Progenitor cell of endocrine pancreas (in vitro differentiated cells): ENCODE results near the gene ZFAND3. TPM values are rescaled to one million over a fixed set of nuclear protein-coding genes. Genes with fewer than 3 reads are reported as not detected.

Source experiments
- DNase-seq: peaks from one replicate; pipeline ENCODE4 v3.0.0; 2021; ENCODE audit warnings: low spot score; ENCODE audit not compliant: unreplicated experiment
- H3K27ac Mint-ChIP-seq: 2 replicates; pipeline ENCODE4 v1.8.0; 2021; ENCODE audit warnings: mild to moderate bottlenecking, moderate library complexity, mixed read lengths
- H3K27me3 Mint-ChIP-seq: 2 replicates; pipeline ENCODE4 v1.8.0; 2021; ENCODE audit warnings: mixed read lengths
- H3K36me3 Mint-ChIP-seq: 2 replicates; pipeline ENCODE4 v1.8.0; 2022; ENCODE audit warnings: mixed read lengths; ENCODE audit not compliant: insufficient read depth
- H3K4me1 Mint-ChIP-seq: 2 replicates; pipeline ENCODE4 v1.8.0; 2021; ENCODE audit warnings: low read depth, mixed read lengths
- H3K4me3 Mint-ChIP-seq: 2 replicates; pipeline ENCODE4 v1.8.0; 2021; ENCODE audit warnings: low read depth, mild to moderate bottlenecking, moderate library complexity, mixed read lengths
- H3K9me3 Mint-ChIP-seq: 2 replicates; pipeline ENCODE4 v1.8.0; 2021; ENCODE audit warnings: low read depth, mixed read lengths
- total RNA-seq: library from RNA; stranded (reverse); gene quantifications from 2 replicates; pipeline ENCODE4 v1.2.1, GENCODE V29; 2021
- TF ChIP-seq, protein P1 (sequence below): fragments of 200-600 bp; sonication (generic); IDR thresholded peaks from one replicate; pipeline ENCODE4 v1.5.0; 2021; ENCODE audit warnings: antibody characterized with exemption, mild to moderate bottlenecking; ENCODE audit not compliant: unreplicated experiment

ZFAND3 gene
- total RNA-seq, 1 donor from 2014 or later, result 102 TPM

DNA sequence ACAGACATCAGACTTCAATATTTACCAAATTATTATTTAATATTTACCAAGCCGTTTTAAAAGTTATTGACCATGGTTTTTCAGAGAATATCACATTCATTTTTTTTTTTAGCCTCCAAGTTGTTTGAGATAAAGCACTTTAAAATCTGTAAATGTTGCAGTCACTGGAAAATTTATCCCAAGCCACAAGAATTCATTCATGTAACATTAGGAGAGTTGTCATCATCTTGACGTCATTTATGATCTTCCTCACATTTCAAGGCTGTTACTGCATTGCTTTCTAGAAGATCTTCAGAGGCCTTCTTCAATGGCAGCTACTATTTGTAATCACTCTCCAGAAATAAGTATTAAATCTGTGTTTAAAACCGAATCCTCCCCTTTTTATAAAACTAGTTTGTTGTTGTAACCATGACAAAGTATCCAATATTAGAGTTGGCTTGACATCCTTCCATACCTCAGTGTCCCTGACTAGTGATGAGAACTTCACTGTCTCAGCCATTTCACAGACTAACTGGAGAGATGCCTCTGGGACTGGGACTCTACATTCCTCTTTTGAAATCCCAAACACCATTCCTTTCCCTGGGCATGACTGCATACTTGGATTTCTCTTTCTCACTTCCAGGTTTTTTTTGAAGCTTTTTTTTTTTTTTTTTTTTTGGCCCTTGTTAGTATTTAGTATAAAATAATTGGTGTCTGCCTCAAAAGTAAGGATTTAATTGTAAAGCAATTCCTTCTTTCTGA, 100.1 kb downstream of the ZFAND3 start:
- Mint-ChIP-seq H3K36me3 (peaks cover 2% of the 10 kb centered on the region), H3K27ac (no peak overlapping the region)

GRCh38 chr6:37920667-37921066, 101.1 kb downstream of the ZFAND3 start:
- H3K27me3 Mint-ChIP-seq, result no peaks in the 10 kb centered on the region
- DNase-seq, result no peak

More for the DNA sequence above, 100.1 kb downstream of the ZFAND3 start:
- Mint-ChIP-seq H3K4me1 (peaks cover 16% of the 10 kb centered on the region), H3K9me3 (no peaks in the 10 kb centered on the region), H3K4me3 (no peak overlapping the region), H3K27me3 (no peaks in the 10 kb centered on the region)
- TF ChIP-seq, protein P1, sequence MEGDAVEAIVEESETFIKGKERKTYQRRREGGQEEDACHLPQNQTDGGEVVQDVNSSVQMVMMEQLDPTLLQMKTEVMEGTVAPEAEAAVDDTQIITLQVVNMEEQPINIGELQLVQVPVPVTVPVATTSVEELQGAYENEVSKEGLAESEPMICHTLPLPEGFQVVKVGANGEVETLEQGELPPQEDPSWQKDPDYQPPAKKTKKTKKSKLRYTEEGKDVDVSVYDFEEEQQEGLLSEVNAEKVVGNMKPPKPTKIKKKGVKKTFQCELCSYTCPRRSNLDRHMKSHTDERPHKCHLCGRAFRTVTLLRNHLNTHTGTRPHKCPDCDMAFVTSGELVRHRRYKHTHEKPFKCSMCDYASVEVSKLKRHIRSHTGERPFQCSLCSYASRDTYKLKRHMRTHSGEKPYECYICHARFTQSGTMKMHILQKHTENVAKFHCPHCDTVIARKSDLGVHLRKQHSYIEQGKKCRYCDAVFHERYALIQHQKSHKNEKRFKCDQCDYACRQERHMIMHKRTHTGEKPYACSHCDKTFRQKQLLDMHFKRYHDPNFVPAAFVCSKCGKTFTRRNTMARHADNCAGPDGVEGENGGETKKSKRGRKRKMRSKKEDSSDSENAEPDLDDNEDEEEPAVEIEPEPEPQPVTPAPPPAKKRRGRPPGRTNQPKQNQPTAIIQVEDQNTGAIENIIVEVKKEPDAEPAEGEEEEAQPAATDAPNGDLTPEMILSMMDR, result no peak
- no peak for DNase-seq

GRCh38 chr6:37922563-37922962, 103.0 kb downstream of the ZFAND3 start:
- Mint-ChIP-seq H3K36me3 (no peaks in the 10 kb centered on the region), H3K4me1 (peaks cover 9% of the 10 kb centered on the region), H3K27ac (no peak overlapping the region), H3K9me3 (no peaks in the 10 kb centered on the region), H3K27me3 (no peaks in the 10 kb centered on the region), H3K4me3 (no peak overlapping the region)
- TF ChIP-seq, protein P1, result no peak
- DNase-seq, result no peak

More at GRCh38 chr6:37920667-37921066, 101.1 kb downstream of the ZFAND3 start:
- Mint-ChIP-seq H3K9me3 (no peaks in the 10 kb centered on the region), H3K36me3 (peaks cover 2% of the 10 kb centered on the region), H3K4me1 (peaks cover 13% of the 10 kb centered on the region), H3K4me3 (no peak overlapping the region), H3K27ac (peak overlapping the region; percentile 17)
- TF ChIP-seq, protein P1, result no peak

DNA sequence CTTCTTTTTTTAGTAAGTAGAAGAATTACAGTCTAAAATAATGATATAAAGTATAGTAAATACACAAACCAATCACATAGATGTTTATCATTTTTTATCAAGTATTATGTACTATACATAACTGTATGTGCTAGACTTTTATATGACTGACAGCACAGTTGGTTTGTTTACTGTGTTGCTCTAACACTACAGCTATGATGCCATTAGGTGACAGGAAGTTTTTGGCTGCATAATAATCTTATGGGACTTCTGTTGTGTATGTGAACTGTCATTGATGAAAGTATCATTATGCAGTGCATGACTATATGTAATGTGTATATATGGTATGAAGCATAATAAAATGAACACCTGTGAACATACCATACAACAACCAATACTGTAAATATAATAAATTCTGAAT, 104.0 kb downstream of the ZFAND3 start:
- no peak overlapping the region for H3K4me3 Mint-ChIP-seq
- H3K36me3 Mint-ChIP-seq, result no peaks in the 10 kb centered on the region
- TF ChIP-seq, protein P1, result no peak
- no peaks in the 10 kb centered on the region for H3K9me3 Mint-ChIP-seq
- peaks cover 6% of the 10 kb centered on the region for H3K4me1 Mint-ChIP-seq
- no peak for DNase-seq
- H3K27ac Mint-ChIP-seq, result no peak overlapping the region
- no peaks in the 10 kb centered on the region for H3K27me3 Mint-ChIP-seq

DNA sequence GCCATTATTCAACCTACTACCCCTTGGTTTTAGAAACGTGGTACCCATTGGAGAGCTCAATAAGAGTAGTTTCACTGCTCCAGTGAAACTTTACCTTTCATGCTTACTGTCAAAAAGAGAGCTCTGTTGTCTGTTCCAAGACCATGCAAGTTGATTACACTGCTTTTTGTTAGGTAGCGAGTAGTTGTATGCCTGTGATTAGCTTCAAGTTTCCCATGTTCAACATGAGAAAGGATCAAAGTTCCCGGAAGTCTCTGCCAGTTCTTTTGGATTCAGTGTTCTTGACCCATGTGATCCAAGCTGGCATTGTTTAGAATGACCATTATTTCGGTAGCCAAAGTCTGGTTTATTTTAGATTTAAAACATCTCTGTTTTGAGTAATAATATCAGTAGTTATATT, 107.1 kb downstream of the ZFAND3 start:
- Mint-ChIP-seq H3K4me3 (no peak overlapping the region), H3K9me3 (no peaks in the 10 kb centered on the region), H3K27me3 (no peaks in the 10 kb centered on the region), H3K27ac (no peak overlapping the region), H3K36me3 (peaks cover 4% of the 10 kb centered on the region), H3K4me1 (peaks cover 7% of the 10 kb centered on the region)
- TF ChIP-seq, protein P1, result no peak
- no peak for DNase-seq
